Heart right ventricle (tissue), 16 donors: ENCODE data around the gene GLS. TPM values are rescaled to one million over a fixed set of nuclear protein-coding genes. Genes with fewer than 3 reads are reported as not detected.

ENCODE experiments used
- ATAC-seq, 8 donors: fragments of 200-7000 bp; cut with Tn5 transposase; one replicate each; pipeline ENCODE4 v1.9.1; 2020; ENCODE audit warnings: mild to moderate bottlenecking in 8 of 8, moderate library complexity in 8 of 8, moderate number of reproducible peaks in 1 of 8
- DNase-seq, 2 donors: peaks; one replicate each; pipeline ENCODE4 v3.0.0-alpha.2; 2020
- H3K27ac ChIP-seq, 10 donors: fragments of 200-600 bp; sonication (generic) in 2 of 10; one replicate each; pipeline versions ENCODE4 v1.5.0 to v1.8.0; 2020 to 2022; ENCODE audit warnings: mild to moderate bottlenecking in 3 of 10
- H3K27me3 ChIP-seq, 7 donors: fragments of 200-600 bp; one replicate each; pipeline ENCODE4 v1.8.0; 2021 to 2022; ENCODE audit warnings: mild to moderate bottlenecking in 2 of 7
- H3K36me3 ChIP-seq, 9 donors: fragments of 200-600 bp; sonication (generic) in 1 of 9; one replicate each; pipeline versions ENCODE4 v1.5.0 to v1.8.0; 2020 to 2022; ENCODE audit warnings: mild to moderate bottlenecking in 2 of 9
- H3K4me1 ChIP-seq, 9 donors: fragments of 200-600 bp; sonication (generic) in 1 of 9; one replicate each; pipeline versions ENCODE4 v1.5.0 to v1.8.0; 2020 to 2022; ENCODE audit warnings: mild to moderate bottlenecking in 4 of 9
- H3K4me3 ChIP-seq, 10 donors: fragments of 200-600 bp; sonication (generic) in 2 of 10; one replicate each; pipeline versions ENCODE4 v1.5.0 to v1.8.0; 2020 to 2022; ENCODE audit warnings: mild to moderate bottlenecking in 7 of 10, moderate library complexity in 2 of 10
- H3K9me3 ChIP-seq, 11 donors: fragments of 200-600 bp in 10 of 11; sonication (generic) in 2 of 11; one replicate each; pipeline versions ENCODE4 v1.5.0 to v1.8.0; 2013 to 2022; ENCODE audit warnings: mild to moderate bottlenecking in 2 of 11, control low read depth in 1 of 11, moderate library complexity in 1 of 11
- WGBS, 2 donors: extraction: QIAGEN DNeasy Blood & Tissue Kit; methylation state at CpG; one replicate each; pipeline ENCODE4 v1.1.7; 2013; ENCODE audit warnings: inconsistent platforms in 1 of 2; 5-methylcytosine and 5-hydroxymethylcytosine counted together
- intact Hi-C, 10 donors: fragments of 100-400 bp; cut with DNase I; formaldehyde crosslinking; loops; one replicate each; pipeline versions ENCODE4 v1.11.1 to v1.14.2; 2022
- polyA plus RNA-seq, 2 donors: library from polyadenylated mRNA; stranded (reverse); fragments of 200-250 nt; gene quantifications; one replicate each; pipeline ENCODE4 v1.2.3, GENCODE V29; 2013
- total RNA-seq, 10 donors: library from RNA; stranded (reverse); fragmentation: NEBNext Ultra II Directional in 3 of 10; extraction: Animal tissue kit (Norgen Biotek cat#: 25700) in 3 of 10; gene quantifications; one replicate each; pipeline versions ENCODE4 v1.2.1 to v1.2.4, GENCODE V29; 2021 to 2023
- TF ChIP-seq, protein P1 (sequence below), 9 donors: fragments of 200-600 bp; sonication (generic) in 2 of 9; IDR thresholded peaks; one replicate each; pipeline versions ENCODE4 v1.5.0 to v1.8.0; 2021 to 2022; ENCODE audit warnings: antibody characterized with exemption in 9 of 9, mild to moderate bottlenecking in 5 of 9, moderate library complexity in 1 of 9
- donor health status: Arrhythmogenic right ventricular cardiomyopathy.
- donor health status: ischemic (EF 13 %, LVEDD 7.1; RV severe dilation, severe dysfunction).
- donor health status: healthy with polysubstance abuse.
- donor health status: DM: no; HTN: yes; CAD: no.
- donor health status: DM: no; HTN: no; CAD: no.
- donor health status: ischemic (EF 25% LVEDD 6.9; RV normal size, moderate dysfunction).
- donor health status: ischemic (EF 25% LVEDD 5.7; RV mildly dilated, moderate dysfunction).
- donor health status: healthy.
- donor health status: DM: yes; HTN: yes; CAD: no.
- donor health status: Ischemic cardiomyopathy.
- donor health status: ischemic (EF 35%, LVEDD 5.7; RV mildly dilated, moderate dysfunction).
- donor health status: nonischemic (EF 11% LVEDD 7.7; RV severe dilation, severe dysfunction).
- donor health status: DM: yes; HTN: yes; CAD: no.
- donor health status: PGD.
- donor health status: ischemic (EF 29% LVEDD 5.4; RV normal size, mild dysfunction).
- donor health status: nonischemic (EF 23%, LVEDD 6.1; RV moderate dilation, normal function).

Gene GLS
- total and polyA plus RNA-seq, 12 donors = 17.1 to 73.5 (median 54.3) TPM

DNA sequence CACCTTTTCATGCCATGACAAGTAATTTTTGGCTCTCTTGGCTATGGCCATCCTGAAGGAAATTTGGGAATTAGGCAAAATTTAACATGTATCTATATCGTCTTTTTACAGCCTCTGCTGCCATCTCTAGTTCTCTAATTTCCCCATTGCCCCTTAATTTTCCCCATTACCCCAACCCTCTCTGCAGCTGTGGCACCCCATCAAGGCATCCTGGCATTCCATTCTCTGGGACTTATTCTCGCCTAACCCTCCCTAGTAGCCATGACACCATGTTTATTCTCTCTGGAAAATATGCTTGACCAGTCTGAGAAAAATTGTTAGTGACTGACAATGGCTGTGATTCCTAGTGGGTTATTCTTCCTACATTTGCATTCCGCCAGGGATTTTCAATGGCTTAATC, 43.9 kb upstream of the GLS start:
- no peaks in the 10 kb centered on the region for H3K27me3 ChIP-seq
- no peak for ATAC-seq
- 65 to 83% methylated on average over 3 of the region's 3 CpGs for WGBS, 2 donors
- no peaks in the 10 kb centered on the region for H3K9me3 ChIP-seq
- peaks cover 0 to 16% (median 3%) of the 10 kb centered on the region in 9 donors for H3K4me1 ChIP-seq
- H3K27ac ChIP-seq = no peak overlapping the region
- no peaks in the 10 kb centered on the region for H3K36me3 ChIP-seq
- intact Hi-C loops = no loop called here
- no peak for DNase-seq
- TF ChIP-seq, protein P1, sequence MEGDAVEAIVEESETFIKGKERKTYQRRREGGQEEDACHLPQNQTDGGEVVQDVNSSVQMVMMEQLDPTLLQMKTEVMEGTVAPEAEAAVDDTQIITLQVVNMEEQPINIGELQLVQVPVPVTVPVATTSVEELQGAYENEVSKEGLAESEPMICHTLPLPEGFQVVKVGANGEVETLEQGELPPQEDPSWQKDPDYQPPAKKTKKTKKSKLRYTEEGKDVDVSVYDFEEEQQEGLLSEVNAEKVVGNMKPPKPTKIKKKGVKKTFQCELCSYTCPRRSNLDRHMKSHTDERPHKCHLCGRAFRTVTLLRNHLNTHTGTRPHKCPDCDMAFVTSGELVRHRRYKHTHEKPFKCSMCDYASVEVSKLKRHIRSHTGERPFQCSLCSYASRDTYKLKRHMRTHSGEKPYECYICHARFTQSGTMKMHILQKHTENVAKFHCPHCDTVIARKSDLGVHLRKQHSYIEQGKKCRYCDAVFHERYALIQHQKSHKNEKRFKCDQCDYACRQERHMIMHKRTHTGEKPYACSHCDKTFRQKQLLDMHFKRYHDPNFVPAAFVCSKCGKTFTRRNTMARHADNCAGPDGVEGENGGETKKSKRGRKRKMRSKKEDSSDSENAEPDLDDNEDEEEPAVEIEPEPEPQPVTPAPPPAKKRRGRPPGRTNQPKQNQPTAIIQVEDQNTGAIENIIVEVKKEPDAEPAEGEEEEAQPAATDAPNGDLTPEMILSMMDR (IDR thresholded peaks at IDR 0.05) = no peak
- no peak overlapping the region for H3K4me3 ChIP-seq

DNA sequence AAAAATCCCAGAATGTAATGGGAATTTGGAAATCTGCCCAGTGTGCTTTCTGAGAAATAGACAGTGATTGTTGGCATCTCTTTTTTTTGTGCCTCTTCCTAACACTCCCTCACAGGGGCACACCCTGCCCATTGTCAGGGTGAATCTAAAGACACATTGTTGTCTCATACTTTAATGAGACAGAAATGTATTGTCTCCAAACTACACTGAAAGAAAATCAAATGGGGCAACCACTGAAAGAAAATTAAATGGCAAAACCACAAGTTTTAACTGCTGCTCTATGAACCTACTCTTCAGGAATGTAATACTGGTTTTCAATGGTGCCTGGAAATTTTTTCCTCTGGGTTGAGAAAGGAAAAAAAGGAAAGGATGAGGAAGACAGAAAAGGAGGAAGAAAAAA, 43.2 kb upstream of the GLS start:
- no peak overlapping the region for H3K4me3 ChIP-seq
- peaks cover 0 to 16% (median 3%) of the 10 kb centered on the region in 9 donors for H3K4me1 ChIP-seq
- TF ChIP-seq, protein P1 (IDR thresholded peaks at IDR 0.05) = no peak
- no peak for ATAC-seq
- H3K36me3 ChIP-seq = no peaks in the 10 kb centered on the region
- intact Hi-C loops = no loop called here
- no peak for DNase-seq
- no peaks in the 10 kb centered on the region for H3K9me3 ChIP-seq
- no peak overlapping the region for H3K27ac ChIP-seq
- H3K27me3 ChIP-seq = no peaks in the 10 kb centered on the region

DNA sequence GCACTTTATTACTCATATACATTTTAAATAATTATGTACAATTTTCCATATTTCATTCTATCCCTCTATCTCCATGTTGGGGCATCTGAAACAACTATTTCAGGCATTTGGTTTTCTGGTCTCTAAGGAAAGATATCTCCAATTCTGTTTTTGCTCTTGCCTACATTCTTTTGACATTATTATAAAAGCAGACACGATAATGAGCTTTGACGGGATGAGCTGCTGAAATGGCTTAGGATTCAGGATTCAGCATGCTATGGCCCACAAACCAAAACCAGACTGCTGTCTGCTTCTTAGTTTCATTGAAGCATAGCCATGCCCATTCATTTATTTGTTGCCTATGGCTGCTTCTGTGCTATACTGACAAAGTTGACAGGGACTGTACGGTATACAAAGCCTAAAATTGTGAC, 42.7 kb upstream of the GLS start:
- Histone ChIP-seq H3K4me1 (peaks cover 0 to 16% (median 3%) of the 10 kb centered on the region in 9 donors), H3K36me3 (no peaks in the 10 kb centered on the region), H3K27me3 (no peaks in the 10 kb centered on the region), H3K4me3 (no peak overlapping the region), H3K27ac (no peak overlapping the region), H3K9me3 (no peaks in the 10 kb centered on the region)
- intact Hi-C loops = no loop called here
- 81% methylated on average over 3 of the region's 3 CpGs for WGBS, 2 donors
- ATAC-seq = no peak
- DNase-seq = no peak
- TF ChIP-seq, protein P1 (IDR thresholded peaks at IDR 0.05) = no peak

DNA sequence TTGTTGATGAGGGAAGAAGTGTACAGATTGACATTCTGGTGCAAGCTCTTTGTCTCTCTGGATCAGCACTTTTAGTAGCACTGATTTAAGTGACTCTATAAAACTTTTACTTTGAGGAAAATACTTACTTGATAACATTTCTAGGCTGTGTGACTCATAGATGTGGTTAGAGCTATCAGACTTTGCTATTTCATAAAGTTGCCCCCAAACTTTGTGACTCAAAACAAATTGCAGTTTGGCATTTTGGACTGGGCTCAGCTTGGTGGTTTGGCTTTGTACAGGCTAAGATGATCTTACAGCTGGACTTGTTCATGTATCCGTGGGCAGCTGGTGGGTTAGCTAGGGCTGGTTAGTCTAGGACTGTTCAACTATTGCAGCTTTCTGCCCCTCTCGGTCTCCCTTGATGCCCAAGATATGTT, 42.1 kb upstream of the GLS start:
- Histone ChIP-seq H3K27me3 (no peaks in the 10 kb centered on the region), H3K27ac (no peak overlapping the region), H3K4me3 (no peak overlapping the region), H3K36me3 (no peaks in the 10 kb centered on the region), H3K9me3 (no peaks in the 10 kb centered on the region), H3K4me1 (peaks cover 0 to 16% (median 3%) of the 10 kb centered on the region in 9 donors)
- 92 to 94% methylated on average over 2 of the region's 2 CpGs for WGBS, 2 donors
- ATAC-seq = no peak
- TF ChIP-seq, protein P1 (IDR thresholded peaks at IDR 0.05) = no peak
- DNase-seq = no peak
- intact Hi-C loops = no loop called here
